CD4-positive, alpha-beta T cell treated with Interleukin-10 for 1 hour (primary cell): ENCODE data around the gene IL6ST.

Experiments used
- DNase-seq: peaks from one replicate; pipeline ENCODE4 v3.0.0-alpha.2; 2020

Gene IL6ST

GRCh38 chr5:55885359-55885758, 109.4 kb downstream of the IL6ST start:
- DNase-seq: no peak
